Measurements from ENCODE around the gene FRMD4A.

- TF ChIP-seq CTCF (IDR thresholded peaks at IDR 0.05; ENCODE audit: low read depth, low read length) = no peak
- no peak for TF ChIP-seq MYC (IDR thresholded peaks at IDR 0.05; ENCODE audit: low read depth, low read length)
- no peak for TF ChIP-seq POLR2A (IDR thresholded peaks at IDR 0.05; ENCODE audit: extremely low read depth, insufficient read length)
Observed at GRCh38 chr10:13842117-13842516, 488.6 kb downstream of the FRMD4A start.

Measured in NB4 (cell line).